GM04504 (cell line): ENCODE results near the gene RRBP1.

Source experiments
- DNase-seq: peaks from one replicate; pipeline ENCODE4 v3.0.0-alpha.2; 2012; ENCODE audit warnings: low read depth

Gene RRBP1

DNA sequence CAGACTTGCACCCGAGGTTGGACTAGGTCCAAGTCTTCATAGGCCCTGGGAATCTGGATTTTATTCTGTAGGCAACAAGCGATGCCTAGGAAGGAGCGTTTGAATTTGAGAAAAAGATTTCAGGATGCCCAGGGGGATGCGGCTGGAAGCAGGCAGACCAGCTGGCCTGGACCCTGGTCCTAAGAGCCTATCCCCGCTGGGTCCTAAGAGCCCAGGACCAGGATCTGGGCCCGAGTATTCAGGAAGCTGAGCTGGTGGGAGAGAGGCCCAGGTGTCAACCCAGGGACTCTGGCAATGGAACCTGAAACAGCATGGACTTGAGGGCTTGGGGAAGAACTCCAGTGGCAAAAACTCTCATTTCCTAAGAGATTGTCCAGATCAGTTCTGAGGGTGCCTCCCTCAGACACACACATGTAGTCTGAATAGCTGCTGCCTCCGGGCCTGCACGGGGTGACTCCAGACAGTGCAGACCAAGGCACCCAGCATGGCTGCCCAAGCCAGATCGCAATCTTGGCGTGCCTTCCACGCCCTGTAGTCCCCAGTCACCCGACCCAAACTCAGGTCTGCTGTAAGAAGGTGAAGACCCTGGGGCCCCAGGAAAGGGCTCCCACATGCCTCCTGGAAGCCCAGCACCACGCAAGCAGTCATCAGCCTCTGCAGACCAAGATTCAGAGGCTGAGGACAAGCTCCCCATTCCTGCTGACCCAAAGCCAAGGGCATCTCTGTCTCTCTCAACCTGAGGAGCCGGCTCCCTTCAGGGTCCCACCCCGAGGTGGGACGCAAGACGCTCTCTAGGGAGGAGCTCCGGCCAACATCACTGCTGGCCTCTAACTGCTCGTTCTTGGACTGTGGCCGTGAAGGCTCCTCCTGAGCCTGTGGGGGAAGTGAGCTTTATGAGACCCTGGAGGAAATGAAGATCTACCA is 34.4 kb downstream of the RRBP1 start:
- no peak for DNase-seq

DNA sequence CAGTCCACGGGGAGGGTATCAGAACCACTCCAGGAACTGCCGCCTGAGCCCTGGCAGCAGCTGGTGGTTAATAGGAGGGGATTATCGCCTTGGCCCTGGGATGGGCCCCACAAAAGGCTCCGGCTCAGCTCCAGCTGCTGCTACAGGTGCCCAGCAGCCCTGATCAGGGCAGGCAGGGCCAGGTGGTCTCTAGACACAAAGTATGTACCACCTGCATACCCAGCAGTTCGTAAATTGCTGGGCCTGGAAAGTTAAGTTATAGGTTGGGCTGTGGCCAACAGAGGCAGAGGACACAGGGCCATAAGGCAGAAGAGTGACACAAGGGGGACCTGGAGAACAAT is 35.1 kb downstream of the RRBP1 start:
- DNase-seq = no peak

DNA sequence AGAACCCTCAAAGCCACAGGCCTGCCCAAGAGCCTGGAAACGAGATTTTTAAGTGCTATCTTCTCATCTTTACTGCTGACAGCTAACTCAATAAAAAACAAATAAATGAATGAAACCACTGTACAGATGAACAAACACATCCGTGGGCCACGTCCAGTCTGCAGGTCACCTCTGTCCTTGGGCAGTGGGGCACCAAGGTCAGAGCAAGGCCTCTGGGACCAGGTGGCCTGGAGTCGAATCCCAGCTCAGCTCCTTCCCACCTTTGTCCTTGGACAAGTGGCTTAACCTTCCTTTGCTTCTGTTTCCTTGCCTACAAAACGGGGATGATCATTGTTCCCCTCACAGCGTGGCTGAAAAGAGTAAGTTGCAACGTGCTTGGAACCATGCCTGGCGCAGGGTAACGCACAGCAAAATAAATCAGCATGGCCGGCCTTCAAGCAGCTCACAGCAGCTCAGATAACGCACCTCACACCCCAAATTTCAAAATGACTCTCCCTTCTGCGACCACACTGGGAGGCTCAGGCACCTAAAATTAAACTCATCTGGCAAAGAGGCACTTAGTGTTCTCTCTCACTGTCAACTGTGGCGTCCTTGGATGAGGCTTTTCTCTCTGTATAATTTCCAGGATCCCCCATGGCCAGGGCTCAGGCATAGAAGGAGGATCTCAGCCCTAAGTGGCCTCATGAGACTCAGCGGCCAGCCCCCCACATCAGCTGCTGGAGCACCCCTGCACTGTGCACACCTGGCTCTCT is 35.7 kb downstream of the RRBP1 start:
- no peak for DNase-seq

DNA sequence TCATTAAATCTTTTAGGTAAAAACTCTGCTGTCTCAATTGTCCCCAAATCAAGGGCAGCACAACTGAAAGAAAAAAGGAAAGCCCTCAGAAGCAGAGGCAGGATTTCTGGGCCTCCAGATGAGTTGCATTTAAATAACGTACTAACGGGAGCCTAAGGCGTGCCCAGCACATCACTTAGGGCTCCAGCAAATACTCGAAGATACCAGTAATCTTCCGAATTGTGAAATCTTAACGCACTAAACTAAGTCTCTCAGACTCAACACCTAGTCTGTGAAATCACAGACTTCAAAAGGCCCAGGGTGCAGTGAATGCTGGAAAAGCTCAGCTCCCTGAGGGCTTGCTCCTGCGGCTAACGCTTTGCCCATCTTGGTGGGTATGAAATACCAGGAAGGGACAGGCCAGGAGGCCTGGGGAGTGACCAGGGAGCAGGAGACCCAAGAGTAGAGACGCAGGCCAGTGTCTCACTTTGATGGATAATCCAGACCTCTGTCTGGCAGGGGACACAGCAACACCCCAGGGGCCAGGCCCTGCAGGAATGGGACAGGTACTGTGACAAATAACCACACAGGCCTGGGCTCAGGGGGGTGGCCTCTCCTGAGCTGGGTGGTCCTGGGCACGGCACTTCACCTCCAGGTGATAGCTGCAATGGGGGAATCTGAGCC is 36.4 kb downstream of the RRBP1 start:
- DNase-seq = no peak

DNA sequence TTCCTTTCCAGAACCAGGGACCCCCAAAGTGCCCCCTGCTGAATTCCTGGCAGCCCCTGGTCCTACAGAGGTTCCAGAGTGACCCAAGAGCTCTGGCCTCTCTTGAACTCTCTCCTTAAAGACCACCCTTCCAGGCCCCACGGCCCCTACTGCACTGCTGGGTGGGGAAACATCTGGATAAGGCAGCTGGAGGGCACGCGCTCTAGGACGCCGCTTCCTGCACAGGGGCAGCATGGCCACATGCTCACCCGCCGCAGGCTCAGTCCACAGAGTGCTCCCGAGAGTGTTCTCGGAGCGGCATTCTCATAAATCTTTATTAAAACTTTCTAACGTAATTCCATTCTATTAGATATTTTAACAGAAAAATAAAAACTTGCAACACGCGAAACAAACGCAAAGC is 37.0 kb downstream of the RRBP1 start:
- no peak for DNase-seq

DNA sequence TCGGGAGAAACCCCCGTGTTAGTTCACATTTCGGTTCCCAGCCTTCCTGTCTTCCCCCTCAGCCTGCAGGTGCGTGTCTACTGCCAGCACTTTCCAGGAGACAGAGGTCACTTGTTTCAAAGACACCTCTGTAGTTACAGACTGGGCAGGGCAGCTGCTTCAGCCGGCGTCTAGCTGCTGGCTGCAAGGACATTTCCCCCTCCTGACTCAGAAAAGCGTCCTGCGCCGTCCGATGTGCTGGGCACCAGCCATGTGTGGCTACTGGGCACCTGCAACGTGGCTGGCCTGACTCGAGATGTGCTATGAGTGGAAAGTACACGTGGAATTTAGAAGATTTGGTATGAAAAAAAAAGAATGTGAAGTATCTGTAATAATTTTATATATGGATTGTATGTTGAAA is 37.6 kb downstream of the RRBP1 start:
- DNase-seq = no peak

DNA sequence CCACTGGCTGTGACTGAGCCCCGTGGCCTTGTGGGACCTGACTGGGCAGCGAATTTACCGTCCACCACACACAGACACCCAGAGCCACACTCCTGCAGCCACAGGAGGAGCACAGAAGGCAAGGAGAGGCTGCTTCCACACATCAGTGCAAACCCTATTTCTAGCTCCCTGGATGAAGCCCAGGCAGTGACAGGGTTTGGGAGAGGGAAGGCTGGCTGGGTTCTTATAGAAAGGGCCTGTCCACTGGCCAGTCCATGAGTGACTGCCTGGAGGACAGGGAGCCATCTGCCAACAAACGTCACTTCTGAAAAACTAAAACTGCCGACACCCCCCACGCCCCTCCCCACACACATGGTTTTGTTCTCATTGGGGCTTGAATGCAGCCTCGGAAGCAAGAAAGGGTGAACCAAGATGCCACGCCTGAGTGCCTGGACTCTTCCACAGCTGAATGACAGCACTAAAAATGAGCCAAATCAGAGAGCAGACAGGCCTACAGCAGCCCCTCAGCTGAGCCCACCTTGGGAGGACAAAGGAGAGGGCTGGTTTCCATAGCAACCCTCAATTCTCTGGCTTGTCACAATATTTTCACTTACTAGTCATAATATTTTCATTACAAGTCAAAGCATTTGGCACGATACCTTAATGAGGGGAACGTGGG is 38.4 kb downstream of the RRBP1 start:
- no peak for DNase-seq

DNA sequence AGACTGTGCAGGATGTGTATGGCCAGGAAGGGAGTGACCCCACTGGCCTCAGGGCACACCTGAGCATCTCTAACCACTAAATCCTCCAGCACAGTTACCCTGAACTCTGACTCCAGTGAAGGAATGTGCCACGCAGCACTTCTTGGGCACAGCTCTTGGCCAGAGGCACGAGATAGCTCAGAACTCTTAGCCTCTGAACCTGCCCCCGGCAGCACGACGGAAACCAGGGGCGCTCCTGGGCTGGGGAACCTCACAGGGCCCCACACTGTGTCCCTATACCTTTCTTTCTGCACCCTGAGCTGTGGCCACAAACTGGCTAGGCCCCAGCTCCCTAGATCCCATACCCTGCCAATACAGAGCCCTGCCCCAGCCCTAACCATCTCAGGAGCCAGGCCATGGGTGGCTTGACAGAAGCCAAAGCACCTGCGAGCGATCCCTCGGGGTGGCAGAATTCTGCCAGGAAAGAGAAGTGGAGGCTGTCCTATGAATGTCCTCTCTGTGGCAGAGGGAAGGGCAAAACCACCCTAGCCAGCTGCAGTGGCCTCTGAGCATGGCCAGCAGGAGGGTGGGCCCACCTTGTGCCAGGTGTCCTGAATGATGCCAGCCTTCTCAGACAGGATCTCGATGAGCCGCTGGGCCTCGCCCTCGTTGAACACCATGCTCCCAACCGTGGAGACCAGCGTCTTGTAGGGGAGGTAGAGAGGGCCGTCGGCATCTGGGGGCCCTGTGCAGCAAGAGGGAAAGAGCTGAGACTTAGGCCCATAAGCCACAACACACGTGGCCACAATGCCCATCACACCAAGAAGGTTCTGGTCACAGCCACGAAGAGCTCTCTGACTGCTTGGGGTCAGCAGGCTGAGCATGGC is 39.4 kb downstream of the RRBP1 start:
- DNase-seq = no peak

DNA sequence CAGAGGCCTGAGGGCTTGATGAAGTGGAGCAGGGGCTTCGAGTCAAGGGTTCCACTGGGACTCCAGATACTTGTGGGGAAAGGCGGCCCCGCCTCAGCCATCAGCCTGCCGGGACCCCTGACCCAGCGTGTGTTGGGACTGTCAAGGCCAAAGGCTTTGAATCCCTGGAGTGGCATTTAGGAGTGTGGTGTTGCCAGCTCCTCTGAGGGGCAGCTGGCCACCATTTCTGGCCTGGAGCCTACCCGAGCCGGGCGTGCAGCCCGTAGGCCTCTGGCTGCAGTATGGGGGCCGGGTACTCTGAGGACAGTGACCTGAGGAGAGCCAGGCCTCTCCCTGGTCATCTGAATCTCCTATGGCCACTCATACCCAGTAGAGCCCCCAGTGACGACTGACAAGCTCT is 40.0 kb downstream of the RRBP1 start:
- DNase-seq = no peak

DNA sequence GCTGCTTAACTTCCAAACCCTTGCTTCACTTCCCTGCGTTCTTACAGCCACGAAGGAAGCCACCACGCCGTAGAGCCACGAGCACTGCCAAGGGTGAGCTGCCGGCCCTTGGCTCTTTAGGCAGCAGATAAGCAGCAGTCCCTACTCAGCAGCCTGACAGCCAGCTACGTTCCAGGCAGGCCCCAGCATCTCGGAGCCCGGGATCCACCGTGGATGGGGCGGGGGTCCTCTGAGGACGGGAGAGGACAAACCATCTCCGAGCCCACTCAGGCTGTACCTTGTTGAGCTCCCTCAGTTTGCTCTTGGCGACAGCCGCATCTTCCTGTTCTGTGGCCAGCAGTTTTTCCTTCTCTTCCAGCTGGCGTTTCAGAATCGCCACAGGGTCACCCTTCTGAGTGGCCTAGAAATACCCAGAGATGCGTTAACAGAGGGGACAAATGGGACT is 40.5 kb downstream of the RRBP1 start:
- DNase-seq = no peak

DNA sequence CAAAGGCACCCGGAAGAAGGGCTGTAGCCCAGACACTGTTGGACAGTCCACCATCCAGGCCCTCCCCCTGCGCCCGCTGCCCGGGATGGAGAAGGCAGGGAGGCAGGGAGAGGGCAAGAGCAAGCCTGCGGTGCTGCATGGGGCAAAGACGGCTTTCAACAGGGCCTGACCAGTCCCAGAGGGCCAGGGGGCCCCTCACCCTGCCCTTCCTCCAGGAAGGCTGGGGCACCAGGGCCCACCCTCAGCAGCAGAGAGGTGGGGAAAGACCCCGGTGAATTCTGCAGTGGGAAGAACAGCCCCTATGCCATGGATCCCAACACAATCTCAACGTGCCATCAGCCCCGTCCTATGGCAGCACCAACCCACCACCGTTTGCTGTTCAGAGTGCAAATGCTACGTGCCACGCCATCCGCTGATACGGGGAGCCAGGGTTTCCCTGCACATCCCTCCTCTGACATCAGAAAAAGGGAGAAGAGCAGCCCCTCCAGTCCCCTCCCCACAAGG is 41.1 kb downstream of the RRBP1 start:
- no peak for DNase-seq

DNA sequence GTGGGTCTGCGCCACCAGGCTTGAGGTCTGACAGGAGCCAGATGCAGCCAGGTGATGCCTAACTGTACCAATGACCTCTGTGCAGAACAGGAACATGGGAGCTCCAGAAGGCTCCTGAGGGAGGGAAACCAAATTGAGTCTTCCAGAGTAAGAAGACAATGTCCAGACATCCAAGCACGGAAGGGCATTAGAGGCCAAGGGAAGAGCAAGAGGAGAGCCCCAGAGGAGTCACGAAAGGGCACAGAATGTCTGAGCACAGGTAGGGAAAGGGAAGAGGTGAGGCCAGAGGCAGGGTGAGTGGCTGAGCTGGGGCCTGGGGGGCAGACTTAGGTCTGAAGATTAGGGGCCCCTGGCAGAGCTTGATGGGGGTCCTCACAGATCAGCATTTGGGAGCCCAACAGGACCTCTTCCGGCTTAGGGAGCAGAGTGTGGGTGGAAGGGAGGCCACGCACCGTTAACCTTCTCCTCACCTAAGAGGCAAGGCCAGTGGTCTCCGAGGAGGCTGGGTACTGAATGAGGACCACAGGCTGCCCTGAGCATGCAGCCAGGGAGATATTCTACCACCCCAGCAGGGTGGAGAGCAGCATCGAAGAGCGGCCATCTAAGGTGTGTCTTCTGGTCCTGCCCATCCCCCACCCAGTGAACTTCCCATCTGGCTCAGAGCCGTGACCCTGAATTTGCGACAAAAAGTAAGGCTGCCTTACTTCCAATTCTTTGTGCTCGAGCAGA is 41.7 kb downstream of the RRBP1 start:
- DNase-seq = no peak

DNA sequence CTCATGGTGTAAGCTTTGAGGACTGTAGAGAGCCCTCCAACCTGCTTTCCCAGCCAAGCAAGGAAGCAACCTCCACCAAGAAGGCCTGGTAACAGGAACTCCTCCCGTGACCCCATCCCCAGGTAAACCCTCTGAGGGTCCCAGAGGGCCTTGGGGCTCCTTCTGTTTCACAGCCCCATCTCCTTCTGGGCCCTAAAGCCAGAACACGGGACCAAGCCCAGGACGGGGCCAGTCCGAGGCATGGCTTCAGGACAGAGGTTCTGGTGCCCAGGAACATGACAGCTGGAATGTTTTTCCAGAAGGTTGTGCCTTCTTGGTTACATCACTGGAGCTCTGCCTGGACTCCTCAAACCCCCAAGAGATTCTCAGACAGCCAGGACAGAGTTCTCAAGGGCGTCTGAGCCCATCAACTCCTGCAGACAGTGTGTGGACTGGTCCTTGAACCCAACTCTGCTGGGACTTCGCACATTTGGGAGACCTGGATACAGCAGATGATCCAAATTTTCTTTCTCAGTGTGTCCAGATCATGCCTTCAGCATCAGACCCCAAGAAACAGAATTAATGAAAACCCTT is 43.1 kb downstream of the RRBP1 start:
- no peak for DNase-seq

DNA sequence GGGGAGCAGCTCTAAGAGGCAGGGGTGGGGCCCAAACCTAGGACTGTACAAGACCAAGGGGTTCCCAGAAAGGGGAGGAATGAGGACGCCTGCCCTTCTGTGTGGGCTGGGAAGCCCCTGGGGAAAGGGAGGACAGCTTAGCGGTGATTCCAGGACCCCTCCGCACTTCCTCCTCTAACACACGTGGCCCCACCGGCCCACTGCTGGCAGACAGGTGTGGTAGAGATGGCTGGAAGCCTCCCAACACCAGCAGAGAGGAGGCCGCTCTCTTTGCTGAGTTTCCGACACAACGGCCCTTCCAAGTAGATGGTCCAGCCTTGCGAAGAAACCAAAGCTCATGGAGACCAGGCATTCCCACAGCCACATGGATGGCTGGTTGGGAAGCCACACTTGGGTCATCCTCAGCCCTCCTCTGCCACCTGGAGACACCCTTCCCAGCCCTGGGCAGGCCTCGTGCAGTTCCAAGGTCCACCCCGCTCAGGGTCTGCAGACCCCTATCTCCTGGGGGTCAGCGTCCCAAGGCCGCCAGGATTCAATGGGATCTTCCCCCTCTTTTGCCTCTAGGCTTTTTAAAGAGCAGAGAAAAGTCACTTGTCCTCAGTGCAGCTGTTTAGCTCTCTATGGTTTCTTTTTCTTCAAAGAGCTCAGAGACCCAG is 43.9 kb downstream of the RRBP1 start:
- DNase-seq = no peak

DNA sequence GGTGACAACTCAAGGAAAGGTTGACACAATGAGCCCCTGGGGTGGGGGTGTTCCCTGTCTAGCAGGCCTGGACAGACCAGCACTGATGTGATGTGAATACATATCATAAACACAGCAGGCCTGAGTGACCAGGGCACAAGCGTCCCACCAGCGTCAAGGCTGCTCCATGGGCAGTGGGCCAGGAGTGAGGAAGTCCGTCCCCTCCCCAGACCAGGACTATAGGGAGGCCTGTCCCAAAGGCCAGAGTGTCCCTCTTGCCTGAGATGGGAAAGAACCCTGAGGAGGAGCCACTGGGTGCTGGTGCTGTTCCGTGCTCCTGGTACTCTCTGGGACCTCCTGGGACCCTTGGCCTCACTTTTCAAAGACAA is 44.6 kb downstream of the RRBP1 start:
- DNase-seq = no peak

DNA sequence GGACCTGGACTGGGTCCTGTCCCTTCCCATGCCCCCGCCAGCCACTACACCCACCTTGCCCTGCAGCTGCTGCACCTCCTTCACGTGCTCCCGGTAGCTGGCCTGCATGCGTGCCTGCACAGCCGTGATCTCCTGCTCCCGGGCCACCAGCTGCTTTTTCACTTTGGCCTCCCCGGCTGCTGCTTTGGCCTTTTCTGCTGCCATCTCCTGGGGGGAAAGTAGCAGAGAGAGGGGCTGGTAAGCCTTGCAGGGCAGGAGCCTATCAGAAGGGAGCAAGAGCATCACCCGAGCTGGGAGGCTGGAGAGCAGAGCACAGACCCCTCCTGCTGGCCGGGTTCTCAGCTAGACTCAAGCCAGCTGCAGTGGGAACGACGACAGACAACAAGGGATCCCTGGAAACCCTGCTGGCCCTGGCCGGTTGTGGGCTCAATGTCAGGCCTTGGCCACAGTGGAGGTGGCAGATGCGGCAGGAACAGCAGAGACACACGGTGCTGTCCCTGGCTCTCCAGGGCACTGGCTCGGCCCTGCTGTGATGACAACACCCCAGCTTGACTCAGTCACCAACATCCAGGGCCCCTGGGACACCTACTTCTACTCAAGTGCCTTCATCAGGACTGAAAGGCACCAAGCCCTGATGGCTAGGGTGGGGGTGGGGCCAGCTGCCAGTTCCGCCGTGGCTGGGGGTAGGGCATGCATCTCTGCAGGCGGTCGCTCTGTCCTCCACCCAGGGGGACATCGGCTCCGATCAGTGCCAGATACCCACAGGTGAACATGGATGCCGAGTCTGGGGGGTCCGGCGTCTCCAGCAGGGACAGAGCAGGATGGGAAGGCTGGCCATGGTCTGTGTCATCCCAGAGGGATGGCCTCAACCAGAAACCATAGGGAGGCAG is 45.3 kb downstream of the RRBP1 start:
- no peak for DNase-seq

DNA sequence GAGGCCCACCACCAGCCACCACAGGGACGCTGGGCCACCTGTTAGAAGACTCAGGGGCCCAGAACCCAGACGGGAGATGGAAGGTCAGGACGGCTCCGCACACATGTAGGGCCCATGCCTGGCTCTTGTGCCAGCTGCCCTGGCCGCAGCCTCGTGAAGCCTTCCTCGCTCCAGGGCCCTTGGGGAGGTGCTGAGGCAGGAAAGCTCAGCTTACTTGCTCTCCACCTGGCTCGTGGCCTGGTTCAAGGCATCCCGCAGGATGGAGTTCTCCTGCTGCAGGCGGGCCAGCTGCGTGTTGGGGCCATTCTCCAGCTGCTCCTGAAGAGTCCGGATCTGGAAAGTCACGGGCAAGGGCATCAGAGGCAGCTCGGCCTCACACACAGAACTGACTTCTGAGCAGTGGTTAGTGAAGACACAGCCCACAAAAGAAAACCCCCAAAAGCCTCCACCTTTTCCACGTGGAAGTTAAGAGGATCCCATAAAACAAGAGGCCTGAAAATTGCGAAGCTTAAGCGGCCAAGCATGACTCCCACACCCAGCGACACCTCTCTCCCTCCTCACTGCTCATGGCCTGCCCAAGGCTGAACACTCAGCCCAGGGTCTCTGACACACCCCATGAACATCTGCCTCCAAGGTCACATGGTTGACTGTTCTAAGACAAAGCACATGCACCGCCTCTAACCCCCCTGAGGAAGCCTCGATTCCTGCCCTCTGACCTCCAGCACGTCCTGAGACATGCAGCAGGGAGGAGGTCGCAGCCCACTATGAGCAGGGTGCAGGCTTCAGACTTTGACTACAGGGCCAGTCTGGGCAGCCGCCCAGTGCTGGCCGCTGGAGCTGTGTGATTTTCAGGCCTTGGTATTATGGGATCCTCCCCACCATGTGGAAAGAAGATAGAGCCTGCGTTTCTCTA is 46.5 kb downstream of the RRBP1 start:
- no peak for DNase-seq
